Duodenal mucosa (tissue), 2 donors: ENCODE results near the gene MAPK1.
"Not testable (repeated sequence)": the region's sequence is repeated elsewhere in the genome, so short reads cannot be mapped to it uniquely, and the experiment has no call there.

ENCODE experiments used
- H3K27ac ChIP-seq: one replicate; pipeline ENCODE4 v1.7.0; 2013; ENCODE audit warnings: low read depth, low read length
- H3K27me3 ChIP-seq, 2 donors: one replicate each; pipeline ENCODE4 v1.7.0; 2013; ENCODE audit warnings: low read length in 2 of 2, control low read depth in 1 of 2; ENCODE audit not compliant: insufficient read depth in 2 of 2, control insufficient read depth in 1 of 2
- H3K36me3 ChIP-seq, 2 donors: one replicate each; pipeline ENCODE4 v1.7.0; 2013; ENCODE audit warnings: low read length in 2 of 2, control low read depth in 1 of 2; ENCODE audit not compliant: insufficient read depth in 2 of 2, control insufficient read depth in 1 of 2
- H3K4me1 ChIP-seq, 2 donors: one replicate each; pipeline ENCODE4 v1.7.0; 2013; ENCODE audit warnings: low read length in 2 of 2, control low read depth in 1 of 2; ENCODE audit not compliant: insufficient read depth in 2 of 2, control insufficient read depth in 1 of 2
- H3K4me3 ChIP-seq, 2 donors: one replicate each; pipeline ENCODE4 v1.7.0; 2013; ENCODE audit warnings: low read length in 2 of 2, low read depth in 1 of 2
- H3K9ac ChIP-seq, 2 donors: one replicate each; pipeline ENCODE4 v1.7.0; 2013; ENCODE audit warnings: low read length in 2 of 2, low read depth in 1 of 2
- H3K9me3 ChIP-seq, 2 donors: one replicate each; pipeline ENCODE4 v1.7.0; 2013; ENCODE audit warnings: low read length in 2 of 2, control low read depth in 1 of 2; ENCODE audit not compliant: control insufficient read depth in 1 of 2

Gene MAPK1

DNA sequence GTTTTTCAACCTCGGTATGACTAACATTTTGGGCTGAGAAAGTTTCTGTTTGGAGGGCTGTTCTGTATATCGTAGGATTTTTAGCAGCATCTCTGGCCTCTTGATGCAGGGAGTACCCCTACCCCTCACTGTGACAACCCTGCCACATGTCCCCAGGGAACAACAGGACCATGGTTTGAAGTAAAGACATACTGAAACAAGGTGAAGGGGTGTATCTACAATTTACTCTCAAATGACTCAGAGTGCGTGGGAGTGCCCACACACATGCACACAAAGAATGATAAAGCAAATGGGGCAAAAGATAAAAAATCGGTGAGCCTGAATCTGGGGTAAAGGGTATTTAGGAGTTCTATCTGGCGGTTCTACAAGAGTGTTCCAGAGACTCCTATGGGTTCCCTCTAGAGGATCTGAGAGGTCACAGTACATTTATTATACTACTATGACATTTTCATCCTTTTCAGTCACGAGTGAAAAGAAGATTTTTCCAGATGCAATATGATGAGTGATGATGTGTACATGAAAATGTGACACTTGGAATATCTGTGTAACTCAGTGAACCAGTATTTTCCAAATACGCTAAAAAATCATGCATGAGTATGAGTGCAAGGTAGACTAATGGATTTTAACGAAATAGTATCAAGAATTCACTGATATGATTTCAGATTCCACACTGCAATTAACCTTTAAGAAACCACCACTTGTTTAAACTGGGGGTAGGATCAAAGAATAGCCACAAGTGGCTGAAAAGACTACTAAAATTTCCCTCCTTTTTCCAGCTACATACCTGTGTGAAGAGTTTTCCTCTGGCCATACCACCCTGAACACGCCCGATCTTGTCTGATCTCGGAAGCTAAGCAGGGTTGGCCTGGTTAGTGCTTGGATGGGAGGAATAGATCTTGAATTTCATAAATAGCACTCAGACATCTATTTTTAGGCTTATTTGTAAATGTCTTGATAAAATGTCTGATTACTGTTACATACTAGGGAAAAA is 75.5 kb downstream of the MAPK1 start:
- H3K9ac ChIP-seq: no peak overlapping the region
- no peaks in the 10 kb centered on the region for H3K9me3 ChIP-seq
- no peak overlapping the region for H3K4me3 ChIP-seq
- H3K27me3 ChIP-seq: no peaks in the 10 kb centered on the region
- no peaks in the 10 kb centered on the region for H3K4me1 ChIP-seq
- no peak overlapping the region for H3K27ac ChIP-seq
- peaks cover 2 to 38% of the 10 kb centered on the region in 2 donors for H3K36me3 ChIP-seq

- not testable (repeated sequence) for H3K4me1 ChIP-seq, H3K27ac ChIP-seq, H3K4me3 ChIP-seq, H3K27me3 ChIP-seq, H3K9ac ChIP-seq, H3K9me3 ChIP-seq
- peaks cover 2 to 34% of the 10 kb centered on the region in 2 donors for H3K36me3 ChIP-seq
These were observed 76.4 kb downstream of the MAPK1 start for GRCh38 chr22:21790849-21791610.

DNA sequence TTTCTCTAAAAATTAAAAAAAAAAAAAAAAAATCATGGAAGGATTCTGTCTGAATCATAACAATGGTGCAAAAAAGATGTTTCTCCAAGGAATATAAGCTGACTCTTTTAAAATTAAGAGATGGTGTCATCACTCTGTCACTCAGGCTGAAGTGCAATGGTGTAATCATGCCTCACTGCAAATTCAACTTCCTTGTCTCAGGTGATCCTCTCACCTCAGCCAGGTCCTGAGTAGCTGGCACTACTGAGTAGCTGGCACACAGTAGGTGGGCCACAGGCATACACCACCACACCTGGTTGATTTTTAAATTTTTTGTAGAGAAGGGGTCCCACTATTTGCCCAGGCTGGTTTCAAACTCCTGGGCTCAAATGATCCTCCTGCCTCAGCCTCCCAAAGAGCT is 77.1 kb downstream of the MAPK1 start:
- H3K27me3 ChIP-seq: no peaks in the 10 kb centered on the region
- no peaks in the 10 kb centered on the region for H3K4me1 ChIP-seq
- no peak overlapping the region for H3K27ac ChIP-seq
- peaks cover 2 to 34% of the 10 kb centered on the region in 2 donors for H3K36me3 ChIP-seq
- H3K9ac ChIP-seq: no peak overlapping the region
- H3K4me3 ChIP-seq: no peak overlapping the region
- H3K9me3 ChIP-seq: no peaks in the 10 kb centered on the region

DNA sequence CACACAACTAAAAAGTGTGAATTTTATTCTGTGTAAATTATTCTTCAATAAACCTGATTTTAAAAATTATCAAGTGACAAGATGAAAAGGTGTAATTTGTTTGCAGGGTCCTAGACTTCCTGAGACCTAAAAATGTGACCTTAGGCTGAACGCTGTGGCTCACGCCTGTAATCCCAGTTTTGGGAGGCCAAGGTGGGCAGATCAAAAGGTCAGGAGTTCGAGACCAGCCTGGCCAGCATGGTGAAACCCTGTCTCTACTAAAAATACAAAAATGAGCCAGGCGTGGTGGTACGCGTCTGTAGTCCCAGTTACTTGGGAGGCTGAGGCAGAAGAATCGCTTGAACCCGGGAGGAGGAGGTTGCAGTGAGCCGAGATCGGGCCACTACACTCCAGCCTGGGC is 79.9 kb downstream of the MAPK1 start:
- H3K4me3 ChIP-seq, H3K9ac ChIP-seq, H3K27me3 ChIP-seq, H3K4me1 ChIP-seq, H3K9me3 ChIP-seq, H3K27ac ChIP-seq: not testable (repeated sequence)
- peaks cover 2 to 44% of the 10 kb centered on the region in 2 donors for H3K36me3 ChIP-seq

GRCh38 chr22:21780259-21780658 is 87.2 kb downstream of the MAPK1 start:
- Histone ChIP-seq H3K36me3 (peaks cover 10 to 30% of the 10 kb centered on the region in 2 donors), H3K9me3 (no peaks in the 10 kb centered on the region), H3K4me1 (no peaks in the 10 kb centered on the region), H3K9ac (no peak overlapping the region), H3K27ac (no peak overlapping the region), H3K27me3 (no peaks in the 10 kb centered on the region), H3K4me3 (no peak overlapping the region)

DNA sequence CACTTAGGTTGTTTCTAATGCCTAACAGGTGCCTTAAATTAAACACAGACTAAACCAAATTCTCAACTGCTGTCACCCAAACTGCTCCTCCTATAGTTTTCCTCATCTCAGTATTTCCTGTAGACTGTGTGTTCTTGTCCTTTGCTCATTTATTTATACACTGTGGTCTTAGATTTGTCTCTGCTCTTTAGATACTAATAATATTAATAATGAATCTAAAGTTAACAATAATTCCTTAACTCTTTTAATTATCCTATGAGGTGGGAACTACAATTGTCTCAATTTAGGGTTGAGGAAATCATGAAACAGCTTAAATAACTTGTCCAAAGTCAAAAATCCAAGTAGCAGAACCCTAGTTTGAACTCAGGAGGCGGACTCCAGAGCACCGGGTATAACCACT is 88.0 kb downstream of the MAPK1 start:
- H3K36me3 ChIP-seq: peaks cover 10 to 23% of the 10 kb centered on the region in 2 donors
- no peak overlapping the region for H3K9ac ChIP-seq
- no peaks in the 10 kb centered on the region for H3K9me3 ChIP-seq
- H3K27ac ChIP-seq: no peak overlapping the region
- no peaks in the 10 kb centered on the region for H3K27me3 ChIP-seq
- no peak overlapping the region for H3K4me3 ChIP-seq
- H3K4me1 ChIP-seq: no peaks in the 10 kb centered on the region

- Histone ChIP-seq H3K4me3 (no peak overlapping the region), H3K4me1 (no peaks in the 10 kb centered on the region), H3K27ac (no peak overlapping the region), H3K9me3 (no peaks in the 10 kb centered on the region), H3K27me3 (no peaks in the 10 kb centered on the region), H3K9ac (no peak overlapping the region), H3K36me3 (peaks cover 10 to 26% of the 10 kb centered on the region in 2 donors)
These were observed 88.6 kb downstream of the MAPK1 start for GRCh38 chr22:21778705-21779363.

- H3K36me3 ChIP-seq: peaks cover 22 to 65% of the 10 kb centered on the region in 2 donors
- H3K4me1 ChIP-seq: no peaks in the 10 kb centered on the region
- H3K27ac ChIP-seq: no peak overlapping the region
- no peaks in the 10 kb centered on the region for H3K9me3 ChIP-seq
- H3K27me3 ChIP-seq: no peaks in the 10 kb centered on the region
- H3K9ac ChIP-seq: no peak overlapping the region
- H3K4me3 ChIP-seq: no peak overlapping the region
These were observed 95.8 kb downstream of the MAPK1 start for GRCh38 chr22:21771631-21771976.

DNA sequence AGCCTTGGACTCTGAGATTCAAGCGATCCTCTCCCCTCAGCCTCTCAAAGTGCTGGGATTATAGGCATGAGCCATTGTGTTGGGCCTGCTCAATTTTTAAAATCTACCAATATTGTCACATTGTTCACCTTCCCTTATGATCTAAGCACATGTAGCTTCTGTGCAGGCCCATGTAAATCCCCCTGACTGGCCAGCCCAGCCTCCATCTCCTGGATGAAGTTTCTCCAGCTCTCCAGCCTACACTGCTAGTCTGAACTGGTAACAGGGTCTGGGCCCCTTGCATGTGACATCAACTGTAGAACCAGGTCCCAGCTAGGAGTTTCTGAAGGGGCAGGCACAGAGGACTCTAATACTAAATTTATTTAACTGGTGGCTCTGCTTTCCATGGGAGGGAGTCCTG is 99.0 kb downstream of the MAPK1 start:
- Histone ChIP-seq H3K4me1 (peaks cover 0 to 4% of the 10 kb centered on the region in 2 donors), H3K4me3 (no peak overlapping the region), H3K36me3 (peaks cover 44 to 87% of the 10 kb centered on the region in 2 donors), H3K9ac (no peak overlapping the region), H3K27ac (no peak overlapping the region), H3K9me3 (no peaks in the 10 kb centered on the region), H3K27me3 (no peaks in the 10 kb centered on the region)
